HG03159 (cell line): ENCODE results near the gene OR4C16.

Experiments
- ATAC-seq: cut with Tn5 transposase; IDR thresholded peaks from one replicate; pipeline ENCODE4 v1.9.1; 2021; ENCODE audit warnings: mild to moderate bottlenecking, moderate library complexity; ENCODE audit not compliant: unreplicated experiment

The OR4C16 gene

GRCh38 chr11:55571828-55572227 lies at the start of gene OR4C16:
OR4C16 (plus strand) TSS chr11:55572128; CDS start chr11:55572128, 0 bp downstream.
- no peak for ATAC-seq

- ATAC-seq, result no peak
Measured at GRCh38 chr11:55554169-55554568, 17.8 kb upstream of the OR4C16 start, which contains the start of gene OR4C15. OR4C15 (plus strand) TSS chr11:55554469; CDS start chr11:55554469, 0 bp downstream.

- ATAC-seq, result no peak
Measured at GRCh38 chr11:55572548-55572947, 620 bp downstream of the OR4C16 start.

GRCh38 chr11:55607545-55607944 lies 35.6 kb downstream of the OR4C16 start, which contains the start of gene OR4C11:
OR4C11 (minus strand) TSS chr11:55607645; CDS start chr11:55604373, 3,272 bp downstream.
- ATAC-seq, result no peak
